Measurements from ENCODE around the gene MIDN.

DNA sequence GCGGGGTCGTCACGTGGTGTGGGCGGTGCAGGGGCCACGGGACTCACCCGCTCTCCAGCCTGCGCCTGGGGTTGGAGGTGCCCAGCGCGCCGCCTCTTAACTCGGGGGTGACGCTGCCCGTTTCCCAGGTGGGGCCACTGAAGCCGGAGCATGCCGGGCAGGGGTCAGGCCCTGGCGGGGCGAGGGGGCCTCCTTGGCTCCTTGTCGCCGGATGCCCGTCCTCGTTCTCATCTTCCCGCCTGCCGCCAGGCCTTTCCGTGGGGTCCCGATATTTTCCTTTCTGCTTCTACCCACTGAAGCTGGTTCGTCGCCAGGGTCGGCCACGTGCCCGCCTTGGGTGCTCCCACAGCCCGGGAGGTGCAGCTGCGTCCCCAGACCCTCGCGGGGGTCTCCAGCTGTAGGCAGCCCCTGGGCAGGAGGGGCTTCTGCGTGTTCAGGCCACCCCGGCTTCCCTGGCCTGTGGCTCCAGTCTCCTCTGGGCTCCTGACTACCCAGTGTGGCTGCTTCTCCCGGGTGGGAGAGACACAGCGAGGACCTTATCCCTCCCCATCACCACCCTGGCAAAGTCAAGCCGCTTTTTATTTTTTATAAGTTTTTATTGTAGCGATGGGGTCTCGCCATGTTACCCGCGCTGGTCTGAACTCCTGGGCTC is 27.7 kb downstream of the MIDN start:
- TF ChIP-seq, protein P1, sequence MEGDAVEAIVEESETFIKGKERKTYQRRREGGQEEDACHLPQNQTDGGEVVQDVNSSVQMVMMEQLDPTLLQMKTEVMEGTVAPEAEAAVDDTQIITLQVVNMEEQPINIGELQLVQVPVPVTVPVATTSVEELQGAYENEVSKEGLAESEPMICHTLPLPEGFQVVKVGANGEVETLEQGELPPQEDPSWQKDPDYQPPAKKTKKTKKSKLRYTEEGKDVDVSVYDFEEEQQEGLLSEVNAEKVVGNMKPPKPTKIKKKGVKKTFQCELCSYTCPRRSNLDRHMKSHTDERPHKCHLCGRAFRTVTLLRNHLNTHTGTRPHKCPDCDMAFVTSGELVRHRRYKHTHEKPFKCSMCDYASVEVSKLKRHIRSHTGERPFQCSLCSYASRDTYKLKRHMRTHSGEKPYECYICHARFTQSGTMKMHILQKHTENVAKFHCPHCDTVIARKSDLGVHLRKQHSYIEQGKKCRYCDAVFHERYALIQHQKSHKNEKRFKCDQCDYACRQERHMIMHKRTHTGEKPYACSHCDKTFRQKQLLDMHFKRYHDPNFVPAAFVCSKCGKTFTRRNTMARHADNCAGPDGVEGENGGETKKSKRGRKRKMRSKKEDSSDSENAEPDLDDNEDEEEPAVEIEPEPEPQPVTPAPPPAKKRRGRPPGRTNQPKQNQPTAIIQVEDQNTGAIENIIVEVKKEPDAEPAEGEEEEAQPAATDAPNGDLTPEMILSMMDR (IDR thresholded peaks at IDR 0.05) = no peak
- TF ChIP-seq POLR2A (IDR thresholded peaks at IDR 0.05) = no peak

All from adrenal gland (tissue), 5 donors.